Spleen (tissue), 11 donors: ENCODE results near the gene TRAF6. TPM values are rescaled to one million over a fixed set of nuclear protein-coding genes. Genes with fewer than 3 reads are reported as not detected.
A peak's percentile ranks its signal among the peaks of the same experiment; 100 is the strongest.

Source experiments
- DNase-seq: peaks from one replicate; pipeline ENCODE4 v3.0.0-alpha.2; 2020
- H3K27ac ChIP-seq, 8 donors: fragments of 200-600 bp; sonication (generic) in 7 of 8; 1 replicate in 4 of 8; 2 replicates in 4 of 8; pipeline versions ENCODE4 v1.5.0 to v1.8.0; 2016 to 2021; ENCODE audit warnings: inconsistent platforms in 4 of 8, mild to moderate bottlenecking in 4 of 8, moderate library complexity in 1 of 8
- H3K27me3 ChIP-seq, 7 donors: fragments of 200-600 bp; sonication (generic) in 6 of 7; replicated peaks in 1 of 7; 1 replicate in 4 of 7; 2 replicates in 3 of 7; pipeline versions ENCODE4 v1.5.0 to v1.8.0; 2016 to 2021; ENCODE audit warnings: inconsistent platforms in 3 of 7, mild to moderate bottlenecking in 1 of 7
- H3K36me3 ChIP-seq, 6 donors: fragments of 200-600 bp; sonication (generic) in 5 of 6; 1 replicate in 4 of 6; 2 replicates in 2 of 6; pipeline versions ENCODE4 v1.5.0 to v1.8.0; 2016 to 2021; ENCODE audit warnings: inconsistent platforms in 2 of 6
- H3K4me1 ChIP-seq, 6 donors: fragments of 200-600 bp; sonication (generic) in 5 of 6; 1 replicate in 3 of 6; 2 replicates in 3 of 6; pipeline versions ENCODE4 v1.5.0 to v1.8.0; 2016 to 2021; ENCODE audit warnings: inconsistent platforms in 3 of 6
- H3K4me3 ChIP-seq, 8 donors: fragments of 200-600 bp; sonication (generic) in 7 of 8; 1 replicate in 4 of 8; 2 replicates in 4 of 8; pipeline versions ENCODE4 v1.5.0 to v1.8.0; 2016 to 2021; ENCODE audit warnings: inconsistent platforms in 4 of 8, mild to moderate bottlenecking in 4 of 8, moderate library complexity in 2 of 8
- H3K9me3 ChIP-seq, 8 donors: fragments of 200-600 bp; sonication (generic) in 7 of 8; 1 replicate in 4 of 8; 2 replicates in 4 of 8; pipeline versions ENCODE4 v1.5.0 to v1.8.0; 2016 to 2021; ENCODE audit warnings: inconsistent platforms in 4 of 8
- CTCF ChIP-seq, 11 experiments: fragments of 200-600 bp in 7 of 11; fragments of 450-650 bp in 4 of 11; sonication (generic) in 4 of 11; IDR thresholded peaks in 8 of 11; conservative IDR thresholded peaks in 3 of 11; 1 replicate in 7 of 11; 2 replicates in 4 of 11; pipeline versions ENCODE4 v1.4.0 to v1.8.0; 2016 to 2021; ENCODE audit warnings: antibody characterized with exemption in 11 of 11, inconsistent platforms in 4 of 11, mild to moderate bottlenecking in 1 of 11
- POLR2A ChIP-seq, 3 donors: fragments of 450-650 bp; IDR thresholded peaks; one replicate each; pipeline ENCODE4 v1.5.1; 2017; ENCODE audit warnings: antibody characterized with exemption in 3 of 3, mild to moderate bottlenecking in 1 of 3
- POLR2AphosphoS5 ChIP-seq, 3 donors: sonication (generic); formaldehyde crosslinking; IDR thresholded peaks; one replicate each; pipeline ENCODE4 v1.5.1; 2017; ENCODE audit warnings: antibody characterized with exemption in 3 of 3
- WGBS, 5 donors: extraction: QIAGEN DNeasy Blood & Tissue Kit in 3 of 5; methylation state at CpG; one replicate each; pipeline versions ENCODE4 v1.1.5 to v1.1.7; 2013 to 2018; 5-methylcytosine and 5-hydroxymethylcytosine counted together
- intact Hi-C: fragments of 100-400 bp; cut with DNase I; formaldehyde crosslinking; loops from one replicate; pipeline ENCODE4 v1.15.0; 2023; ENCODE audit warnings: low total_unique reads
- polyA plus RNA-seq, 3 donors: library from polyadenylated mRNA; stranded (reverse); fragments of 200-250 nt; gene quantifications; one replicate each; pipeline ENCODE4 v1.2.1, GENCODE V29; 2013
- total RNA-seq, 7 donors: library from RNA; depleted of rRNA in 3 of 7; stranded (reverse); fragments of >200 nt in 3 of 7; fragmentation: NEBNext Ultra II Directional in 4 of 7; extraction: Animal tissue kit (Norgen Biotek cat#: 25700) in 4 of 7; gene quantifications; one replicate each; pipeline versions ENCODE4 v1.1.0 to v1.2.1, GENCODE V29; 2016 to 2021
- donor health status: healthy with polysubstance abuse.
- donor health status: DM: no; HTN: no; CAD: no; lungs with moderate emphysema.
- donor health status: DM: no; HTN: no; CAD: no.
- donor health status: Bipolar disorder and iron deficiency.
- donor health status: healthy.
- donor health status: DM: no; HTN: no; CAD: no.
- donor health status: DM: yes; HTN: yes; CAD: no.

Gene TRAF6
- total and polyA plus RNA-seq, 10 donors, result 2.1 to 26.1 (median 19.1) TPM

- Histone ChIP-seq H3K36me3 (no peaks in the 10 kb centered on the region), H3K27ac (no peak overlapping the region), H3K4me1 (no peaks in the 10 kb centered on the region), H3K4me3 (no peak overlapping the region), H3K9me3 (peaks cover 0 to 7% (median 0%) of the 10 kb centered on the region in 8 donors), H3K27me3 (no peaks in the 10 kb centered on the region)
- no peak for TF ChIP-seq CTCF (IDR thresholded peaks at IDR 0.05 in 8 of 11, conservative IDR thresholded peaks at IDR 0.05 in 3 of 11)
- DNase-seq, result no peak
- WGBS, 5 donors, result 33 to 74% (median 63%) methylated on average over 1 of the region's 1 CpG
- intact Hi-C loops, result no loop called here
Observed at GRCh38 chr11:36550385-36551115, 40.5 kb upstream of the TRAF6 start.

GRCh38 chr11:36540998-36541397 lies 30.9 kb upstream of the TRAF6 start:
- H3K27ac ChIP-seq, result peak overlapping the region in 3 of 8 donors; percentile 22 to 36 (median 24)
- 7 to 19% (median 17%) methylated on average over 6 of the region's 6 CpGs for WGBS, 5 donors

GRCh38 chr11:36534276-36534840 lies 24.3 kb upstream of the TRAF6 start:
- TF ChIP-seq POLR2AphosphoS5 (IDR thresholded peaks at IDR 0.05) (no peak), CTCF (IDR thresholded peaks at IDR 0.05 in 8 of 11, conservative IDR thresholded peaks at IDR 0.05 in 3 of 11) (no peak), POLR2A (IDR thresholded peaks at IDR 0.05) (no peak)
- no peak for DNase-seq
- 75 to 87% (median 78%) methylated on average over 3 of the region's 3 CpGs for WGBS, 5 donors
- no peak overlapping the region for H3K27ac ChIP-seq
- H3K9me3 ChIP-seq, result no peaks in the 10 kb centered on the region
- H3K4me1 ChIP-seq, result peaks cover 0 to 12% (median 3%) of the 10 kb centered on the region in 6 donors
- intact Hi-C loops, result no loop called here
- no peaks in the 10 kb centered on the region for H3K27me3 ChIP-seq
- H3K36me3 ChIP-seq, result no peaks in the 10 kb centered on the region
- no peak overlapping the region for H3K4me3 ChIP-seq

More at GRCh38 chr11:36540998-36541397, 30.9 kb upstream of the TRAF6 start:
- TF ChIP-seq CTCF (IDR thresholded peaks at IDR 0.05 in 8 of 11, conservative IDR thresholded peaks at IDR 0.05 in 3 of 11), result peak in 10 of 11 experiments; percentile 9 to 58 (median 43)
- TF ChIP-seq POLR2A (IDR thresholded peaks at IDR 0.05), result no peak
- TF ChIP-seq POLR2AphosphoS5 (IDR thresholded peaks at IDR 0.05), result peak in 1 of 3 donors; percentile 48
- no peaks in the 10 kb centered on the region for H3K36me3 ChIP-seq
- H3K4me1 ChIP-seq, result peaks cover 0 to 7% (median 2%) of the 10 kb centered on the region in 6 donors
- no peaks in the 10 kb centered on the region for H3K9me3 ChIP-seq
- H3K4me3 ChIP-seq, result no peak overlapping the region
- H3K27me3 ChIP-seq, result no peaks in the 10 kb centered on the region
- intact Hi-C loops, result no loop called here
- no peak for DNase-seq

GRCh38 chr11:36532941-36533601 lies 23.0 kb upstream of the TRAF6 start:
- no peak for DNase-seq
- Histone ChIP-seq H3K27me3 (no peaks in the 10 kb centered on the region), H3K27ac (peak overlapping the region in 7 of 8 donors; percentile 32 to 75 (median 62)), H3K36me3 (no peaks in the 10 kb centered on the region), H3K4me1 (peaks cover 0 to 12% (median 3%) of the 10 kb centered on the region in 6 donors), H3K9me3 (no peaks in the 10 kb centered on the region), H3K4me3 (no peak overlapping the region)
- 27 to 39% (median 34%) methylated on average over 8 of the region's 8 CpGs for WGBS, 5 donors
- TF ChIP-seq POLR2AphosphoS5 (IDR thresholded peaks at IDR 0.05), result peak in 1 of 3 donors; percentile 53
- no peak for TF ChIP-seq POLR2A (IDR thresholded peaks at IDR 0.05)
- intact Hi-C loops, result no loop called here
